ENCODE results near the gene PLEKHN1.

DNA sequence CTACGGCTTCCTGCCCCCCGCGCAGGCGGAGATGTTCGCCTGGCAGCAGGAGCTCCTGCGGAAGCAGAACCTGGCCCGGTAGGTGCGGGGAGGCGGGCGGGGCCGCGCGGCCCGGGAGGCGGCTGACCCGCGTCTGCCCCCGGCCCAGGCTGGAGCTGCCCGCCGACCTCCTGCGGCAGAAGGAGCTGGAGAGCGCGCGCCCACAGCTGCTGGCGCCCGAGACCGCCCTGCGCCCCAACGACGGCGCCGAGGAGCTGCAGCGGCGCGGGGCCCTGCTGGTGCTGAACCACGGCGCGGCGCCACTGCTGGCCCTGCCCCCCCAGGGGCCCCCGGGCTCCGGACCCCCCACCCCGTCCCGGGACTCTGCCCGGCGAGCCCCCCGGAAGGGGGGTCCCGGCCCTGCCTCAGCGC is 23.9 kb upstream of the PLEKHN1 start:
- TF ChIP-seq, protein P1, sequence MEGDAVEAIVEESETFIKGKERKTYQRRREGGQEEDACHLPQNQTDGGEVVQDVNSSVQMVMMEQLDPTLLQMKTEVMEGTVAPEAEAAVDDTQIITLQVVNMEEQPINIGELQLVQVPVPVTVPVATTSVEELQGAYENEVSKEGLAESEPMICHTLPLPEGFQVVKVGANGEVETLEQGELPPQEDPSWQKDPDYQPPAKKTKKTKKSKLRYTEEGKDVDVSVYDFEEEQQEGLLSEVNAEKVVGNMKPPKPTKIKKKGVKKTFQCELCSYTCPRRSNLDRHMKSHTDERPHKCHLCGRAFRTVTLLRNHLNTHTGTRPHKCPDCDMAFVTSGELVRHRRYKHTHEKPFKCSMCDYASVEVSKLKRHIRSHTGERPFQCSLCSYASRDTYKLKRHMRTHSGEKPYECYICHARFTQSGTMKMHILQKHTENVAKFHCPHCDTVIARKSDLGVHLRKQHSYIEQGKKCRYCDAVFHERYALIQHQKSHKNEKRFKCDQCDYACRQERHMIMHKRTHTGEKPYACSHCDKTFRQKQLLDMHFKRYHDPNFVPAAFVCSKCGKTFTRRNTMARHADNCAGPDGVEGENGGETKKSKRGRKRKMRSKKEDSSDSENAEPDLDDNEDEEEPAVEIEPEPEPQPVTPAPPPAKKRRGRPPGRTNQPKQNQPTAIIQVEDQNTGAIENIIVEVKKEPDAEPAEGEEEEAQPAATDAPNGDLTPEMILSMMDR (conservative IDR thresholded peaks at IDR 0.05), result no peak
- TF ChIP-seq EZH2 (IDR thresholded peaks at IDR 0.05; ENCODE audit: low read depth), result no peak
